ENCODE data around the gene BCL11A.

The BCL11A gene

GRCh38 chr2:60558536-60558935 is 5.1 kb upstream of the BCL11A start:
- DNase-seq = no peak

DNA sequence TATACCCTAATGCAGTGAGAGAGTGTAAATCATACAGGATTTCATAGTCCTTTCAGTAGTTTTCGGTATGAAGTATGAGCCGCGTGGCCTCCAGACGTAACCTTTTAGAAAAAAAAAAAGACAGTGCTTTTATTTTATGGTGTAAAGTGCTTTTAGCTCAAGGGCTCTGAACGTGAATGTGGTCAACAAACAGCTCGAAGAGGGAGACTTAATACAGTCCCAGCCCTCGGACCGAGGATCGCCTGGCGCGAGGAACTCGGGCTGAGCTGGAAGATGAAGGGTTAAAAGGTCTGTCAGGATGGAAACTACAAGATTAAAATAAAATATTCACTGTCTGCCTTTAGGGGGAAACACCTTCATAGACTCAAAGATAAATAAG is 4.0 kb upstream of the BCL11A start:
- no peak for DNase-seq

DNA sequence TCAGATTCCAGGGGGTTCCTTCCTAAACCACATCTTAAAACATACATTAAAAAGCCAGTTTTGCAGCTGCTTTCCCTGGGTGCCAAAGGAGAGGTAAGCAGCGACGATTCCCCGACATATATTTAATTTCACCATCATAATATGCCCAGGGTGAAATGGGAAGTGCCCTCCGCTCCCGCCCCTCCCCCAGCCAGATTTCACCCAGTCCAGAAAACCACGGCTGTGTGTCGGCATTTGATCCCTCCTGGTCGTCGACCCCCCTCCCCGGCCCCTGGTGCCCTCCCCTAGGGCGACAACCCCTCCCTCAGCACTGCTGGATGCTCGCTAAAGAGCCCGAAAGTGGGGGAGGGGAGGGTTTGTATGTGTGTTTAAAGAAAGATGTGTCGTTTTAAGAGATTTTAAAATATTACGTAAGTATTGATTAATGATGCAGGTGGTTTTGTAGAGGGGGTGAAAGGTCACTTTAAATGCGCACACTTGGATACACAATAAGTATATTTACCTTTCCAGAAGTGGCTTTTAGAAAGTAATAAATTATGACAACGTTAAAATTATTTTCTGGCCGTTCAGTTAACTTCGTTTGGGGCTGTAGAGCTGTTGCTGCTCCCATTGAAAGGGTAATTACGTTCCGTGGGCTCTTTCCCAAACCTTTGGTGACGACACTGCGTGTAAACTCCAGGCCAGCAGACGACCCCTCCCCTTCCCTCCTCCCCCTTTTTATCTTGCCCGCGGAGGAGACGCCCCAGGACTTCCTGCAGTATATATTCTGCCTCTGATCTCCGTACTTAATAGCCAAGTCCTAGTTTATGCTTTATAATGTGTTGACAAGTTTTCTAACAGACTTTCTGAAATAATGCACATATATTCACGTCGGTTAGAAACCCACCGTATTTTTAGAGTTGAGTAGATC is 3.4 kb upstream of the BCL11A start:
- DNase-seq = peak in 3 of 6 experiments; percentile 18 to 34 (median 22)

- no peak for DNase-seq
Observed at GRCh38 chr2:60556175-60556574, 2.7 kb upstream of the BCL11A start.

DNA sequence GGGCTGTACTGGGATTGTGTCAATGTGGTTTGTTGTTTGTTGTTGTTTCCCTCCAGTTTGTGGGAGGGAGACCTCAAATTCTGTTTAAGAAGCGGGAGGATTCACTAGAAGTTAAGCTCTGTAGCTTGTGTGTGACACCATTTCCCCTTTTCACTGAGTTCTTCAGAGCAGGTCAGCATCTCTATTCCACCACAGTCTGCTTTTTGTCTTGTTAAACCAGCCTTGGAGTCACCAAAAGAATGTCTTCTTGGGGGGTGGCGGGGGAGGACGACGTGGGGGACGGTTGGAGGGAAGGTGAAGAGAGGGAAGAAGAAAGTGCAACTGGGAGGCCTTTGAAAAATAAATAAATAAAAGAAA is 2.3 kb upstream of the BCL11A start:
- peak in 1 of 6 experiments; percentile 29 for DNase-seq

GRCh38 chr2:60555066-60555782 is 1.8 kb upstream of the BCL11A start:
- DNase-seq = peak; percentile 38 to 70 (median 54)

DNA sequence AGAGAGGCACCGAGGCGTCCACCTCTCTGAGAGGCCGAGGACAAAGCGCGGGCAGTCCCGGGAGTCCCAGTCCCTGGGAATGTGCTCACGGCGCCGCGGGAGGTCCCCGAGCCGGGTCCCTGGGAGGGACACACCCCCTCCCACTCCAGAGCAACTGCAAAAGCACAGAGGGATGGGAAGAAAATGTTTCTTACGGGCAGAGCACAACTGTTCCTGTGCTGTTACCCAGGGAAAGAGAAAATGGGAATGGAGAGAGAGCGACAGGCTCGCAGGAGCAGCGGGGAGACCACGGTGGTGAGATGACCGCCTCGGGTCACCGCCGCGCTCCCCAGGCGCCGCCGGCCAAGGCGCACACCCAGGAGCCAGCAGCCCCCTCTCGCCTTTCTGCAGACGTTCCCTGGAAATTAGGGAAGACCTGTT is 1.2 kb upstream of the BCL11A start:
- no peak for DNase-seq

GRCh38 chr2:60554074-60554645 is 706 bp upstream of the BCL11A start:
- DNase-seq = peak in 1 of 6 experiments; percentile 33

DNA sequence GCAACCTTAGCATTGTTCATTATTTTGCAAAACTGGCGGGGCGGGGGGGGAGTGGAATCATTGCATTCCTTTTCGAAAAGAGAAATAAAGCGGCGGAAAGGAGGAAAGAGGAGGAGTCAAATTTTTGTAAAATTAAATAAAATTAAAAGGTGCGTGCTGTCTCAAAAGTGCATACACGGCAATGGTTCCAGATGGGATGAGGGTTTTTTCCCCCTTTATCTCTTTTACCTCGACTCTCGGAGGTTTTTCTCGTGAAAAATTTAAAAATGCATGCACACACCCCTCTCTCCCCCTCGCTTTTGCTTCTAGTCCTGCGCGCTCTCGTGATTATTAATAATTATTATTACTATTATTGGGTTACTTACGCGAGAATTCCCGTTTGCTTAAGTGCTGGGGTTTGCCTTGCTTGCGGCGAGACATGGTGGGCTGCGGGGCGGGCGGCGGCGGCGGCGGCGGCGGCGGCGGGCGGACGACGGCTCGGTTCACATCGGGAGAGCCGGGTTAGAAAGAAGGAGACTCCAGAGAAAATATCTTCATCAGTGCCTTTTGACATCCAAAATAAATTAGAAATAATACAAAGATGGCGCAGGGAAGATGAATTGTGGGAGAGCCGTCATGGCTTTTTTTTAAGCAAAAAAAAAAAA is 481 bp downstream of the BCL11A start:
- DNase-seq = no peak

DNA sequence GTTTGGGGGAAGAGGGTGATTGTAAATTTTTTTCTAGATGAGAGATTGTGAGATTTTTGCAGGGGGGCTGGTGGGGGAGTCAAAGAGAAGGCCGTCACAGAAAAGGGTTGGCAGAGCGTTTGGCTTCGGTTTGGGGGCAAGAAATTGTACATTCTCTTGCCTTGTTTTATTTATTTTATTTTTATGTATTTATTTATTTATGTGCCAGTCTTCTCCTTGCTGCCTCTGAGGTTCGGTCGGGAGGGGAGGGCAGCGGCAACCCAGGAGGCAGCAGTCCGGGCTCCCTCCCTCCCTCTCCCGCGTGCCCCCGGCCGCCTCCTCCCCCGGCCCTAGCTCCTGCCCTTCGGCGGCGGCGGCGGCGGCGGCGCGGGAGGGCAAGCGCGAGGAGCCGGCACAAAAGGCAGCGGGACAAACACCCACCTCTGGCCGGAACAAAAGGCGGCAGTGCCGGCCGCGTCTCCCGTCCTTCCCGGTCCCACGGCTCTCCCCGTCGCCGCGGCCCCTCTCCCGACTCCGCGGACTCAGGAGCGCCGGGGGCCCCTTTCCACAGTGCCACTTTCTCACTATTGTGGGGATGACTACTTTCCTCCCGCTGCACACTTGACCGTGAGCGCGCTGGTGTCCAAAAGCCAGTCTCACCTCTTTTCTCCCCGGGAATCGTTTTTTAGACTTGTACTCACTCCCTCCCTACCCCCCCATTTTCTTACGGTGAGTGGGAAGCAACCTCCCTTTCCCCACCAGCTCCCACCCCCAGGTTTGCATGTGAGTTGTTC is 1.2 kb downstream of the BCL11A start:
- peak in 1 of 6 experiments; percentile 17 for DNase-seq

- DNase-seq = peak in 2 of 6 experiments; percentile 40
Observed at GRCh38 chr2:60551240-60552077, 2.0 kb downstream of the BCL11A start.

DNA sequence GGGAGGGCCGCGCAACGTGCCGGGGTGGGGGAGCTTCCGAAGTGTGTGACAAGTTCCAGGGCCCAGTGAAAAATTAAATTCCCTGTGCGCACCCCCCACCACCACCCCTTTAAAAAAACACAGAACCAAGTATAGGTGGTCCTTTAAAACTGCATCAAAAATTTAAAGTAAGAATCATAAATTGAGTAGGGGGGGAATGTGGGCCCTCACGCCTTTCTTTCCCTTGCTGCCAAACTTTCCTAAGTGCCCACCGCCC is 2.5 kb downstream of the BCL11A start:
- no peak for DNase-seq

DNA sequence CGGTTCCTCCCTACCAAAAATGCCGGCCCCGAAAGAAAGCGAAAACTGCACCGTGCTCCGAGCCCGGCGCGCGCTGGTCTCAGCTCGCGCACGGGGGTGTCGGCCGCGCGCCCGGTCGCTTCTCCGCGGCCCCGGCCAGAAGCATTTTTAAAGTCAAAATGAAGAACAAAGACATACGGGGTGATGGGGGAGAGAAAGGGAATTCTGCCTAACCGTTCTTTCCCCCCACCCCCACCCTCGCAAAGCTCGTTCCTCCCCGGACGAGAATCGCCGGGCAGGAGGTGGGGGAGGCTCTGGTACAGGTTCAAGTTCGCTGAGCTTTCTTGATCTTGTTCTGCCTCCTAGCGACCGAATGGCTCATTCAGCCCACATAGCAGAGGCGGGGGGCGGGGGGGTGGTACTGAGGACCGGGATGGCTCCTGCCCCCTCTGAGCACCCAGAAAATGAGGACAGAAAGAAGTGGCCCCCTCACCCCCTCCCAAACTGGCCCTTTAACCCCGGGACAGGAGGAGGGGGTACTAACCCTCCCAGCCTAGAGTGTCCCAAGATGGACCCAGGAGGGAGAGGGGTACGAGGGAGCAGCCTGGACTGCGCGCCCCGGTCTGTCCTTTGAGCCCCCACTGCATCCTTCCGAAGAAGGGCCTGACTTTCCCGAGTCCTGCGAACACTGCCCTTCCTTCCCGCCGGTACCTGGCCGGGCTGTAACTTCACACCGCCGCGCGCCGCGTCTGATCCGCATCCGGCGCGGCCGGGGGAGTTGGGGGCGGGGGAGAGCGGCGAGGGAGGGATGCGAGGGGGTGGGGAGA is 3.1 kb downstream of the BCL11A start:
- DNase-seq = peak; percentile 24 to 58 (median 40)

GRCh38 chr2:60549928-60550177 is 3.6 kb downstream of the BCL11A start:
- no peak for DNase-seq

DNA sequence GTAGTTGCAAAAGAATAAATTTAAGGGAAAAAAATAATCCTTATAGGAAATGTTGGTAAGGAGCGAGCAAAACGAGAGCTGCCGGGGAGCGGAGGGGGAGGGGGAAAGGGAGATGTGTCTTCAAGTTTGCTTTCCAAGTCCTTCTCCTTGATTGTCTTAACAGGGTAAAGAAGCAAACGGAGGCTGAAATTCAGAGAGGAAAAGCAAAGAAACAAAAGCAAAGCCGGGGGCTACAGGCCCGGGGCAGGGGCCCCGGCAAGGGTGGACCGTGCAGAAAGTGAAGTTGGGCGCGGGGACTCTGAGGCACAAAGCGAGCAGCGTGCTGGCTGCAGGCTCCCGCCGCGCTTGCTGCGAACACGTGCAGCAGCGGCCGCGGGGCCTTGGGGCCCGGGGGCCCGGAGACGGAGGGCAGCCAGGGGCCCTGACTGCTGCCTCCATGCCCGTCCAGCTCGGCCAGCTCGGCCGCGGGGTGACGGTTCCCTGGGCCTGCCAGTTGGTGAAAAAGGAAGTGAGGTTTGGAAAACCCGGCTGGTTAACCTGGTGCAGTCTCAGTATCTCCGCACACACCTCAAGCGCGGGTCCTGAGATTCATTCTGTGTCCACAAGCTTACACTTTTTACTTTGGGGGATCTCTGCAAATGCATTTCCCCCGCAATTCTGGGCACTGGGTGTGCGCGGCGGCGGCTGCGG is 4.1 kb downstream of the BCL11A start:
- peak in 2 of 6 experiments; percentile 32 to 45 for DNase-seq

DNA sequence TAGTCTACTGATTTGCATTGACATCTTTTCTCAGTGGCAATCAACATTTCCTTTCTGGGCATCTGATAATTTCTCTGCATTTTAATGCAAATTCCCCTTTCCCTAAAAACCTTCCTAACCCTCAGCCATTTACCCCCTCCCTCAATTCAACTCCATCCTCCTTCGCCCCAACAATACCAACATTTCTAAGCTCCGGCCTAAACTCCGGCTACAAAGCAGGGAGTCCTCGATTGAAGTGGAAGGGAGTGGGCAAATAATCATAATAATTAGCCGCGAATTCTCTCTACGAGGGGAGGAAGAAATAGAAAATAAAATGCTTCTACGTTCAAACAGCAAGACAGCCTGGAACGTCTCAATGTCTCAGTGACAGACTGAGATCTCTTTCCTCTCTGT is 4.6 kb downstream of the BCL11A start:
- DNase-seq = no peak

DNA sequence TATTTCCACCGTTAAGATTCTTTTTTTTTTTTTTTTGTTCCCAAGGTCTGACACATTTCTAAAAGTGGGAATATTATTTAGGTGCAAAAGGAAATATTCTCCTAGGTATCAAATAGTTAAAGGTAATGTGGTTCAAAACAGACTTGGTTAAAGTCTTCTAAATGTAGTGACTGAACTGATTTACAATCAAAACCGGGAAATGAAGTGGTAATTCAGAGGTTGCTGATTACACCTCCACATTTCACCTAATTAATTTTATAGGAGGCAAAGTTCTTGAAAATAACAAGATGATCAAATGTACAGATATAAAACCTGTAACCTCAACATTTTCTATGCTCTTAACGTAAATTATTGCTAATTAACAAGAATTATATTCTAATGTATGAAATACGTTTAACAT is 5.1 kb downstream of the BCL11A start:
- no peak for DNase-seq

DNA sequence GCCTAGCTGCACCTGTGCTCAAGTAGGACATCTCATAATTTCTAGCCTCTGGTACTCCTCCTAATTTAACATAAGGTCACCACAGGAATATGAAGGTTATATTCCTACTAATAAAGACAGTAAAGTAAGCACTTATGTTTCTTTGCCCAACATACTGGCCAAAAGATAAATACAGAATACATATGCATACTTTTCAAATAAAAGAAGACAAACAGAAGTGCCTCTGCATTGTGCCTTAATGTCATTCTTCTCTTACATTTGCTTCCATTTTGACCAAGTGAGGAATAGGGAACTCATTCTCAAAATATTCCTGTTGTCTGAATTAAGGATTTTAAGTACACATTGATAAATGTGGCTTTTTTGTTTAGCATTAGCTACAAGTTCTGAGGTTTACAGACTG is 5.6 kb downstream of the BCL11A start:
- DNase-seq = no peak

GRCh38 chr2:60546756-60547420 is 6.6 kb downstream of the BCL11A start:
- no peak for DNase-seq

DNA sequence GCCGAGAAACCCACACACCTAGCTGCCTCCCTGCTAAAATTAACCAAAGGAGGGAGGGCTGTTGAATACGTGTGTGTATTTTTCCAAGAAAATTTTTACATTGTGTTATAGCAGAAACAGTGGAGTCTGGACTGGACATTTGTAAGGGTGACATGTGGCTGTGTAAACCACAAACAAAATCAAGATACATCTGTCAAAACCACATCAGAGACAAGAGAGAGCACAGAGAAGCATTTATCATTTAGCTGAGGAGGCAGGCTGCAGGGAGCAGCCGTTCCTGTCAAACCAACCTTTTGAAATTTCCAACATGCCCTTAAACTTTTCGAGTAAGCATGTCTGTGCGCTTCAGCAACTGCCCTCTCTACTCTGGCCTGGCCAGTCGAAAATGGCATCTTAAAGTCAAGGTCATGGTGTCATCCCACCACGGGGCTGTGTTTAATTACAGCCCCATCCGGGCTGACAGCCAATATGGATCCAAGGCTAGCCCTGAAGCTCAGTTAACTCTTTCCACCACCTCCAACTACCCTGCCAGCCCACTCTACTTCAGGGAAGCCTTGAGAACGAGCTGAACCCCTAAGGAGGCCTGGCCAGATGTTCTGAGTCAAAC is 8.4 kb downstream of the BCL11A start:
- no peak for DNase-seq

Data from stimulated activated naive CD4-positive, alpha-beta T cell (primary cell).